NCI-H1417 treated with DMSO at 0.1 percent for 48 hours (cell line): ENCODE results near the gene OR7A10.
"Not testable (repeated sequence)": the region's sequence is repeated elsewhere in the genome, so short reads cannot be mapped to it uniquely, and the experiment has no call there.

Source experiments
- DNase-seq: peaks from one replicate; lab custom pipeline; 2025; lab: John Stamatoyannopoulos, UW

Gene OR7A10

GRCh38 chr19:14795078-14795721, 53.5 kb downstream of the OR7A10 start:
- DNase-seq: no peak

DNA sequence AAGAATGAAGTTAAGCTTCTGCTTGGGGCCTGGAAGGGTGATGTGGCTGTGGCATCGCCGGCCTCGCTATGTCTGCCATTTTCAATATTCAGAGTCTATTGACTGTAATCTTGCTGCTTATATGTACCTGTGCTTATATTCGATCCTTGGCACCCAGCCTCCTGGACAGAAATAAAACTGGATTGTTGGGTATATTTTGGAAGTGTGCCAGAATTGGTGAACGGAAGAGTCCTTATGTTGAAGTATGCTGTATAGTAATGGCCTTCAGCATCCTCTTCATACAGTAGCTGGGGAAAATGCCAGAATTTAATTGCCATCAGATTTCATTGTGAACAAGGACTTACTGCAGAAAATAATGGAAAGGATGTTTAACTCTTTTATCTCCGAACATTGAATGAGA, 56.5 kb downstream of the OR7A10 start:
- not testable (repeated sequence) for DNase-seq
